ENCODE data around the gene GRID2. TPM values are rescaled to one million over a fixed set of nuclear protein-coding genes. Genes with fewer than 3 reads are reported as not detected.

GRID2 gene
- total RNA-seq, 3 donors from 2014 or later, result under 0.01 TPM

GRCh38 chr4:93475730-93476129 is 1172.0 kb downstream of the GRID2 start:
- Histone ChIP-seq H3K27ac (no peak overlapping the region), H3K36me3 (peaks cover 1% of the 10 kb centered on the region), H3K4me3 (no peak overlapping the region), H3K27me3 (no peaks in the 10 kb centered on the region), H3K4me1 (no peaks in the 10 kb centered on the region), H3K9me3 (no peaks in the 10 kb centered on the region)
- TF ChIP-seq POLR2AphosphoS5 (IDR thresholded peaks at IDR 0.05) (no peak), POLR2A (IDR thresholded peaks at IDR 0.05) (no peak), CTCF (IDR thresholded peaks at IDR 0.05) (no peak)
- intact Hi-C loops (cut with DNase I; ENCODE audit: low total_unique reads), result no loop called here
- no peak for DNase-seq (ENCODE audit: low spot score in 2 of 2)

- H3K27me3 ChIP-seq, result no peaks in the 10 kb centered on the region
- intact Hi-C loops (cut with DNase I; ENCODE audit: low total_unique reads), result no loop called here
These were observed 1175.0 kb downstream of the GRID2 start for GRCh38 chr4:93478805-93479204.

GRCh38 chr4:93480452-93480851 is 1176.7 kb downstream of the GRID2 start:
- Histone ChIP-seq H3K27me3 (no peaks in the 10 kb centered on the region), H3K4me1 (no peaks in the 10 kb centered on the region), H3K27ac (no peak overlapping the region), H3K4me3 (no peak overlapping the region), H3K9me3 (no peaks in the 10 kb centered on the region), H3K36me3 (no peaks in the 10 kb centered on the region)
- no peak for TF ChIP-seq CTCF (IDR thresholded peaks at IDR 0.05)
- no peak for TF ChIP-seq POLR2AphosphoS5 (IDR thresholded peaks at IDR 0.05)
- TF ChIP-seq POLR2A (IDR thresholded peaks at IDR 0.05), result no peak
- intact Hi-C loops (cut with DNase I; ENCODE audit: low total_unique reads), result no loop called here
- DNase-seq (ENCODE audit: low spot score in 2 of 2), result no peak

More at GRCh38 chr4:93478805-93479204, 1175.0 kb downstream of the GRID2 start:
- no peak overlapping the region for H3K27ac ChIP-seq
- DNase-seq (ENCODE audit: low spot score in 2 of 2), result no peak
- H3K36me3 ChIP-seq, result no peaks in the 10 kb centered on the region
- H3K9me3 ChIP-seq, result no peaks in the 10 kb centered on the region
- no peaks in the 10 kb centered on the region for H3K4me1 ChIP-seq
- TF ChIP-seq CTCF (IDR thresholded peaks at IDR 0.05), result no peak
- no peak for TF ChIP-seq POLR2A (IDR thresholded peaks at IDR 0.05)
- TF ChIP-seq POLR2AphosphoS5 (IDR thresholded peaks at IDR 0.05), result no peak
- no peak overlapping the region for H3K4me3 ChIP-seq

- H3K4me3 ChIP-seq, result no peak overlapping the region
- no peaks in the 10 kb centered on the region for H3K36me3 ChIP-seq
- H3K27ac ChIP-seq, result no peak overlapping the region
- DNase-seq (ENCODE audit: low spot score in 2 of 2), result no peak
- no peaks in the 10 kb centered on the region for H3K27me3 ChIP-seq
- intact Hi-C loops (cut with DNase I; ENCODE audit: low total_unique reads), result no loop called here
- no peaks in the 10 kb centered on the region for H3K4me1 ChIP-seq
- TF ChIP-seq POLR2AphosphoS5 (IDR thresholded peaks at IDR 0.05) (no peak), CTCF (IDR thresholded peaks at IDR 0.05) (no peak), POLR2A (IDR thresholded peaks at IDR 0.05) (no peak)
- no peaks in the 10 kb centered on the region for H3K9me3 ChIP-seq
These were observed 1191.6 kb downstream of the GRID2 start for GRCh38 chr4:93495346-93495745.

- Histone ChIP-seq H3K27me3 (no peaks in the 10 kb centered on the region), H3K9me3 (no peaks in the 10 kb centered on the region), H3K4me1 (no peaks in the 10 kb centered on the region), H3K27ac (no peak overlapping the region), H3K4me3 (no peak overlapping the region), H3K36me3 (no peaks in the 10 kb centered on the region)
- DNase-seq (ENCODE audit: low spot score in 2 of 2), result no peak
- TF ChIP-seq POLR2AphosphoS5 (IDR thresholded peaks at IDR 0.05), result no peak
- TF ChIP-seq POLR2A (IDR thresholded peaks at IDR 0.05), result no peak
- no peak for TF ChIP-seq CTCF (IDR thresholded peaks at IDR 0.05)
- intact Hi-C loops (cut with DNase I; ENCODE audit: low total_unique reads), result no loop called here
These were observed 1197.5 kb downstream of the GRID2 start for GRCh38 chr4:93501244-93501643.

Measured in breast epithelium (tissue), 4 donors.